HEK293 (cell line): ENCODE measurements around the gene NANP.

Experiments used
- CTCF ChIA-PET: fragments of 350-600 bp; formaldehyde crosslinking; extraction: SDS; loops from one replicate; lab custom pipeline; 2021; ENCODE audit warnings: antibody characterized with exemption; lab: Yijun Ruan, JAX
- POLR2A ChIA-PET: fragments of 300-600 bp; formaldehyde crosslinking; extraction: SDS; loops from one replicate; lab custom pipeline; 2020; ENCODE audit warnings: antibody characterized with exemption, inconsistent platforms; lab: Yijun Ruan, JAX
- H3K27ac ChIP-seq: fragments of 200-500 bp; sonication (Bioruptor generic); 2 replicates; pipeline ENCODE4 v1.5.1; 2014; ENCODE audit warnings: low read depth, low read length, control low read depth, inconsistent platforms; ENCODE audit errors: extremely low read depth
- H3K36me3 ChIP-seq, 2 experiments: fragments of 200-500 bp in 1 of 2; sonication (Bioruptor generic) in 1 of 2; 1 replicate in 1 of 2; 2 replicates in 1 of 2; pipeline ENCODE4 v1.5.1; 2014 to 2017; ENCODE audit warnings: inconsistent platforms in 2 of 2, low read length in 2 of 2; ENCODE audit not compliant: control insufficient read depth in 2 of 2, insufficient read depth in 1 of 2
- H3K4me1 ChIP-seq: fragments of 200-500 bp; sonication (Bioruptor generic); 2 replicates; pipeline ENCODE4 v1.5.1; 2014; ENCODE audit warnings: mild to moderate bottlenecking, low read length, inconsistent platforms; ENCODE audit not compliant: control insufficient read depth, insufficient read depth
- H3K4me3 ChIP-seq: 2 replicates; pipeline ENCODE4 v1.5.1; 2011; ENCODE audit warnings: low read depth, mild to moderate bottlenecking, control low read depth, low read length, moderate library complexity
- H3K9me3 ChIP-seq: fragments of 200-500 bp; sonication (Bioruptor generic); 2 replicates; pipeline ENCODE4 v1.5.1; 2014; ENCODE audit warnings: low read depth, low read length, inconsistent platforms; ENCODE audit not compliant: control insufficient read depth, insufficient read depth
- GLI4 ChIP-seq: fragments of 450-650 bp; formaldehyde crosslinking; IDR thresholded peaks from 2 replicates; pipeline ENCODE4 v1.5.1; 2016; ENCODE audit warnings: missing biosample characterization, missing genetic modification characterization
- GLIS1 ChIP-seq: fragments of 450-650 bp; formaldehyde crosslinking; IDR thresholded peaks from 2 replicates; pipeline ENCODE4 v1.5.1; 2016; ENCODE audit warnings: missing biosample characterization, missing genetic modification characterization
- HOXC10 ChIP-seq: sonication (generic); formaldehyde crosslinking; IDR thresholded peaks from 2 replicates; pipeline ENCODE4 v1.8.1; 2023; ENCODE audit warnings: mild to moderate bottlenecking, missing genetic modification reagents
- OSR2 ChIP-seq: fragments of 450-650 bp; formaldehyde crosslinking; IDR thresholded peaks from 2 replicates; pipeline ENCODE4 v1.5.1; 2016; ENCODE audit warnings: missing biosample characterization, missing genetic modification characterization
- SCRT2 ChIP-seq: fragments of 450-650 bp; formaldehyde crosslinking; IDR thresholded peaks from 2 replicates; pipeline ENCODE4 v1.5.1; 2016; ENCODE audit warnings: missing biosample characterization, missing genetic modification characterization
- ZBTB1 ChIP-seq: fragments of 450-650 bp; formaldehyde crosslinking; IDR thresholded peaks from 2 replicates; pipeline ENCODE4 v1.5.1; 2016; ENCODE audit warnings: missing biosample characterization, missing genetic modification characterization
- ZBTB48 ChIP-seq: fragments of 450-650 bp; formaldehyde crosslinking; IDR thresholded peaks from 2 replicates; pipeline ENCODE4 v1.5.1; 2016; ENCODE audit warnings: missing biosample characterization, missing genetic modification characterization
- ZEB2 ChIP-seq: fragments of 450-650 bp; formaldehyde crosslinking; IDR thresholded peaks from 2 replicates; pipeline ENCODE4 v1.5.1; 2016; ENCODE audit warnings: missing biosample characterization, missing genetic modification characterization
- ZFP3 ChIP-seq: fragments of 450-650 bp; formaldehyde crosslinking; IDR thresholded peaks from 2 replicates; pipeline ENCODE4 v1.5.1; 2016; ENCODE audit warnings: low read depth, missing biosample characterization, missing genetic modification characterization
- ZIC2 ChIP-seq: fragments of 450-650 bp; formaldehyde crosslinking; IDR thresholded peaks from 2 replicates; pipeline ENCODE4 v1.5.1; 2016; ENCODE audit warnings: missing biosample characterization, missing genetic modification characterization
- ZNF600 ChIP-seq: fragments of 450-650 bp; formaldehyde crosslinking; IDR thresholded peaks from 2 replicates; pipeline ENCODE4 v1.5.1; 2016; ENCODE audit warnings: missing biosample characterization, missing genetic modification characterization
- ZNF626 ChIP-seq: fragments of 450-650 bp; sonication (Bioruptor Pico); formaldehyde crosslinking; IDR thresholded peaks from 2 replicates; pipeline ENCODE4 v1.5.1; 2018; ENCODE audit warnings: missing biosample characterization, missing genetic modification characterization, inconsistent platforms
- ZNF654 ChIP-seq: fragments of 450-650 bp; formaldehyde crosslinking; IDR thresholded peaks from 2 replicates; pipeline ENCODE4 v1.5.1; 2016; ENCODE audit warnings: low read depth, missing biosample characterization, missing genetic modification characterization
- ZNF768 ChIP-seq: fragments of 450-650 bp; formaldehyde crosslinking; IDR thresholded peaks from 2 replicates; pipeline ENCODE4 v1.5.1; 2018; ENCODE audit warnings: missing biosample characterization, mild to moderate bottlenecking, missing genetic modification characterization
- ZNF777 ChIP-seq: fragments of 450-650 bp; formaldehyde crosslinking; IDR thresholded peaks from 2 replicates; pipeline ENCODE4 v1.5.1; 2017; ENCODE audit warnings: missing biosample characterization, missing genetic modification characterization, borderline replicate concordance
- ZNF843 ChIP-seq: fragments of 450-650 bp; formaldehyde crosslinking; IDR thresholded peaks from 2 replicates; pipeline ENCODE4 v1.5.1; 2016; ENCODE audit warnings: missing biosample characterization, missing genetic modification characterization
- ZSCAN30 ChIP-seq: fragments of 450-650 bp; IDR thresholded peaks from 2 replicates; pipeline ENCODE4 v1.5.1; 2018; ENCODE audit warnings: missing biosample characterization, mild to moderate bottlenecking, missing genetic modification characterization, moderate library complexity
- TF ChIP-seq, protein P1 (sequence below): fragments of 450-650 bp; formaldehyde crosslinking; IDR thresholded peaks from 2 replicates; pipeline ENCODE4 v1.5.1; 2016; ENCODE audit warnings: missing biosample characterization, missing genetic modification characterization
- TF ChIP-seq, protein P2 (sequence below): fragments of 450-650 bp; formaldehyde crosslinking; IDR thresholded peaks from 2 replicates; pipeline ENCODE4 v1.5.1; 2016; ENCODE audit warnings: missing biosample characterization, missing genetic modification characterization

The NANP gene

DNA sequence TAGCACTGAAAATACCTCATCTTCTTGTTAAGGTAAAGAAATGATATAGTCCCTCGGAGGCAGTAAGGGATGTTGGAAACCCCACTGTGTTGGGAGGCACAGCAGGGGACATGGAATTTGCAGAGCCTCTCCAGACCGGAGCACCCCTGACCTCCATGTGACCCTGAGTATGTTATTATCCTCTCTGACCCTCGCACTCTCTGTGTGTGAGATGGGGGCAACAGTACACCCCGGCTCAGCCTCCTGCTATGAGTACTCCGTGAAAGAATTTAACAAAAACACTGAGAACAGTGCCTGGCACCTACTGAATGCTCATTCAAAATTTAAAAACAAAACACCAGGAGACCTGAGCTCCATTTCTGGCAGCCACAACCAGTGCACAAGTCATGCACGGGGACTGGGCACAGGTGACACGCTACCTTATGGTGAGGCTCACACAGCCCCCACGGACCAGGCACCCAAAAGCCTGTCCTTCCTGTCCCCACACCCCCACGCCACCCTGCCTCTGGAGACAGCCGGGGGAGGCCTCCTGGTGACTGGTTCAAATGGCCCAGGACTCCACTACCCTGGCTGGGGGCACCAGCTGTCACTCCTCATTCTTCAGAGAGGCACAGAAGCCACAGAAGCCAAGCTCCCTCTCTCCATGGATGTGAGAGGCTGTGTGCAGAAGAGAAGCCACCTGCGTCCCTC, 44.6 kb downstream of the NANP start:
- H3K9me3 ChIP-seq = no peaks in the 10 kb centered on the region
- H3K36me3 ChIP-seq = peaks cover 0 to 18% of the 10 kb centered on the region in 2 experiments; a peak in 1 of 3 replicates
- POLR2A ChIA-PET = interaction anchor here (0.6 to 0.7 kb wide), 3 partner anchors 142 to 1889 kb away, joined by 3 to 8 read pairs (median 3); no protein-coding TSS in a partner anchor
- H3K4me3 ChIP-seq = no peak overlapping the region
- H3K27ac ChIP-seq = no peak overlapping the region
- CTCF ChIA-PET = no interaction called here
- TF ChIP-seq GLIS1 (peak; percentile 62), ZNF768 (tag by site-specific recombination) (no peak), OSR2 (tag by site-specific recombination) (peak; percentile 10; the same call in 1 of the 2 replicates), ZNF626 (tag by site-specific recombination) (no peak), ZIC2 (tag by site-specific recombination) (peak; percentile 58)
- 0 out of 2 replicates have a peak, but pooled peaks cover 3% of the 10 kb centered on the region for H3K4me1 ChIP-seq

DNA sequence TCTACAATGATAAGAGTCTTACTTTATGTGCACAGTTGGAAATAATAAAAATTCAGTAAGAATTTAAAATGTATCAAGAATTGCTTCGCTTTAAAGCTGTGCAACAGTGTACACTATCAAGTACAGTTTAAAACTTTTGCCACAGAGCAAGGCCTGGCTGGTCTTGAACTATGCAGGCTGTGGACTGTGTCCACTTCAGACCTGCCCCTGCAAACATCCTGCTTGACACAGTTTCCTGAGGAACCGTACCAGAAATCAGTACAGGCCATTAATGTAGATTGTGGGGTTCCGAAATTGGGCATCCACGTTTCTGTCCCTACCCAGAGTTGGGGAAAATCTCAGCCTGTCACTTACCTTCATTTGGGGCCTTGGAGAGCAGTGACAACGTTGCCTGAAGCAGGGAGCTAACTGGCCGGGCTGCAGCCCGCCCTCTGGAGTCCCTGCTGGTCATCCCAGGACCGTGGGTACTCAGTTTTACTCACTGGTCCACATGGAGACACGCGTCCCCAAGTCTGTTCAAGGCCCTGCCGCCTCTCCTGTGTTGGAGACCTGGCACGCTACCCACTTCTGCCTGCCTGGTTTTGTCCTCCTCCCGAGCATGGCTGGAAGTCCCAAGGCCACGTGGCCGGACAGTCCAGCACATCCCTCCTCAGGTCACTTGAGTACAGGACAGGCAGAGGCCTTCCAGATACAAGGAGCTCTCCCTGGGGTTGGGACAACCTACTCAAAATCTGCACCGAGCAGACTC, 46.9 kb downstream of the NANP start:
- H3K27ac ChIP-seq = no peak overlapping the region
- H3K36me3 ChIP-seq = peaks cover 0 to 18% of the 10 kb centered on the region in 2 experiments; a peak in 1 of 3 replicates
- H3K4me1 ChIP-seq = peaks cover 3% of the 10 kb centered on the region; the same call in 1 of the 2 replicates
- no peak overlapping the region for H3K4me3 ChIP-seq
- H3K9me3 ChIP-seq = no peaks in the 10 kb centered on the region
- TF ChIP-seq HOXC10 (CRISPR knock-in tag) = no peak
- TF ChIP-seq, protein P1, sequence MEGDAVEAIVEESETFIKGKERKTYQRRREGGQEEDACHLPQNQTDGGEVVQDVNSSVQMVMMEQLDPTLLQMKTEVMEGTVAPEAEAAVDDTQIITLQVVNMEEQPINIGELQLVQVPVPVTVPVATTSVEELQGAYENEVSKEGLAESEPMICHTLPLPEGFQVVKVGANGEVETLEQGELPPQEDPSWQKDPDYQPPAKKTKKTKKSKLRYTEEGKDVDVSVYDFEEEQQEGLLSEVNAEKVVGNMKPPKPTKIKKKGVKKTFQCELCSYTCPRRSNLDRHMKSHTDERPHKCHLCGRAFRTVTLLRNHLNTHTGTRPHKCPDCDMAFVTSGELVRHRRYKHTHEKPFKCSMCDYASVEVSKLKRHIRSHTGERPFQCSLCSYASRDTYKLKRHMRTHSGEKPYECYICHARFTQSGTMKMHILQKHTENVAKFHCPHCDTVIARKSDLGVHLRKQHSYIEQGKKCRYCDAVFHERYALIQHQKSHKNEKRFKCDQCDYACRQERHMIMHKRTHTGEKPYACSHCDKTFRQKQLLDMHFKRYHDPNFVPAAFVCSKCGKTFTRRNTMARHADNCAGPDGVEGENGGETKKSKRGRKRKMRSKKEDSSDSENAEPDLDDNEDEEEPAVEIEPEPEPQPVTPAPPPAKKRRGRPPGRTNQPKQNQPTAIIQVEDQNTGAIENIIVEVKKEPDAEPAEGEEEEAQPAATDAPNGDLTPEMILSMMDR (tag by site-specific recombination) = no peak
- TF ChIP-seq ZSCAN30 (tag by site-specific recombination) = no peak
- TF ChIP-seq ZNF843 (tag by site-specific recombination) = no peak
- no peak for TF ChIP-seq GLI4
- no peak for TF ChIP-seq ZNF777
- no peak for TF ChIP-seq ZFP3
- no peak for TF ChIP-seq ZEB2 (tag by site-specific recombination)
- TF ChIP-seq, protein P2, sequence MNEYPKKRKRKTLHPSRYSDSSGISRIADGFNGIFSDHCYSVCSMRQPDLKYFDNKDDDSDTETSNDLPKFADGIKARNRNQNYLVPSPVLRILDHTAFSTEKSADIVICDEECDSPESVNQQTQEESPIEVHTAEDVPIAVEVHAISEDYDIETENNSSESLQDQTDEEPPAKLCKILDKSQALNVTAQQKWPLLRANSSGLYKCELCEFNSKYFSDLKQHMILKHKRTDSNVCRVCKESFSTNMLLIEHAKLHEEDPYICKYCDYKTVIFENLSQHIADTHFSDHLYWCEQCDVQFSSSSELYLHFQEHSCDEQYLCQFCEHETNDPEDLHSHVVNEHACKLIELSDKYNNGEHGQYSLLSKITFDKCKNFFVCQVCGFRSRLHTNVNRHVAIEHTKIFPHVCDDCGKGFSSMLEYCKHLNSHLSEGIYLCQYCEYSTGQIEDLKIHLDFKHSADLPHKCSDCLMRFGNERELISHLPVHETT (tag by site-specific recombination) = no peak
- no peak for TF ChIP-seq ZBTB1 (tag by site-specific recombination)
- POLR2A ChIA-PET = interaction anchor here (0.5 kb wide), 1 partner anchor 67 kb away, joined by 3 read pairs; no protein-coding TSS in a partner anchor
- CTCF ChIA-PET = no interaction called here

DNA sequence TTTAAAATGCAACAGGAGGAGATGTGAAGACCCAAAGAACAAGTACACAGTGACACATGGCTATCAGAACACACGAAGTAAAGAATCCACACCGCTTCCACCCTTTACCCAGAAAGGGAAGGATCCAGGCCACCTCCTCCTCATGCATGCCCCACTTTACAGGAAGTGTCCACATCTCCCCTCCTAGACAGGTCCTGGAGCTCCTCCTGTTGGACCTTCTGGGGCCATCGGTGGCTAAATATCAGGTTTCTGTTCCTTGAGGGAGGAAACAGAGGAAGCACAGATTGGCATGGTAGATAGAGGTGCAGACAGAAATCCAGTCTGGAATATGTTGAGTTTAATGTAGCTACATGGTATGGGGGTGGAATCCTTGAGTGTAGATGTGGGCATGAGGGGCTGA, 49.4 kb downstream of the NANP start:
- Histone ChIP-seq H3K4me1 (peaks cover 3% of the 10 kb centered on the region; the same call in 1 of the 2 replicates), H3K27ac (no peak overlapping the region), H3K36me3 (peaks cover 0 to 6% of the 10 kb centered on the region in 2 experiments; a peak in 2 of 3 replicates), H3K9me3 (no peaks in the 10 kb centered on the region), H3K4me3 (no peak overlapping the region)
- peak; percentile 58 for TF ChIP-seq ZNF654 (tag by site-specific recombination)
- TF ChIP-seq ZBTB48 (tag by site-specific recombination) = no peak
- TF ChIP-seq SCRT2 (tag by site-specific recombination) = 0 out of 2 replicates have a peak, but pooled peaks have one; percentile 19
- peak; percentile 34; the same call in 1 of the 2 replicates for TF ChIP-seq ZNF600
- TF ChIP-seq, protein P1 (tag by site-specific recombination) = peak; percentile 65
- ChIA-PET CTCF (interaction anchor here (0.7 kb wide), 1 partner anchor 214 kb away, joined by 3 read pairs; no protein-coding TSS in a partner anchor), POLR2A (no interaction called here)
